OCI-LY3 (cell line): Measurements from ENCODE around the gene OPCML.

ENCODE experiments used
- CTCF ChIP-seq: fragments of 200-600, 300-600 bp; sonication (generic); IDR thresholded peaks from 2 replicates; pipeline ENCODE4 v1.5.1; 2014; ENCODE audit warnings: antibody characterized with exemption, low read length, low read depth
- EZH2phosphoT487 ChIP-seq: fragments of 200-600 bp; shearing (Covaris generic); IDR thresholded peaks from 2 replicates; pipeline ENCODE4 v1.6.1; 2018; ENCODE audit warnings: antibody characterized with exemption, mixed run types, low read depth

DNA sequence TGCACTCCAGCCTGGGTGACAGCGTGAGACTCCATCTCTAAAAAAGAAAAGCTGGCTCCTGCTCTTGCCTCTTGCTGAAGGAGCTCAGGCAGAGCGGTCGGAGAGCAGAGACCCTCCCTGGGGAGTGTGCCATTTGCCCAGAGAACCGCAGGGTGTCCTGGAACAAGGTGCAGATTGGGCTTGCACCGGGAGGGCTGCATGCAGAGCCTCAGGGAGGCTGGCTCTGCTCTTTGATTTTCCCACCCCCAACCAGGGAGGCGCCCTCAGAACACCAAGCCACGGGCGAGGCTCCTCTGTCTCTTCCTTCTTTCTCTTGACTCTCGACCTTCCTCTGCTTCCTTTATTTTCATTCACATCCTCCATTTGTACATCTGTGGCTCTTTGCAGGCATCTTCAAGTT, 889.1 kb downstream of the OPCML start:
- no peak for TF ChIP-seq EZH2phosphoT487
- no peak for TF ChIP-seq CTCF
